CD4-positive, alpha-beta T cell treated with Interleukin-12 subunit alpha and Interleukin-12 subunit beta, for 1 hour (primary cell): ENCODE results near the gene IFI16.
"Not testable (repeated sequence)": the region's sequence is repeated elsewhere in the genome, so short reads cannot be mapped to it uniquely, and the experiment has no call there.

Experiments
- DNase-seq: peaks from one replicate; pipeline ENCODE4 v3.0.0-alpha.2; 2020

Gene IFI16

DNA sequence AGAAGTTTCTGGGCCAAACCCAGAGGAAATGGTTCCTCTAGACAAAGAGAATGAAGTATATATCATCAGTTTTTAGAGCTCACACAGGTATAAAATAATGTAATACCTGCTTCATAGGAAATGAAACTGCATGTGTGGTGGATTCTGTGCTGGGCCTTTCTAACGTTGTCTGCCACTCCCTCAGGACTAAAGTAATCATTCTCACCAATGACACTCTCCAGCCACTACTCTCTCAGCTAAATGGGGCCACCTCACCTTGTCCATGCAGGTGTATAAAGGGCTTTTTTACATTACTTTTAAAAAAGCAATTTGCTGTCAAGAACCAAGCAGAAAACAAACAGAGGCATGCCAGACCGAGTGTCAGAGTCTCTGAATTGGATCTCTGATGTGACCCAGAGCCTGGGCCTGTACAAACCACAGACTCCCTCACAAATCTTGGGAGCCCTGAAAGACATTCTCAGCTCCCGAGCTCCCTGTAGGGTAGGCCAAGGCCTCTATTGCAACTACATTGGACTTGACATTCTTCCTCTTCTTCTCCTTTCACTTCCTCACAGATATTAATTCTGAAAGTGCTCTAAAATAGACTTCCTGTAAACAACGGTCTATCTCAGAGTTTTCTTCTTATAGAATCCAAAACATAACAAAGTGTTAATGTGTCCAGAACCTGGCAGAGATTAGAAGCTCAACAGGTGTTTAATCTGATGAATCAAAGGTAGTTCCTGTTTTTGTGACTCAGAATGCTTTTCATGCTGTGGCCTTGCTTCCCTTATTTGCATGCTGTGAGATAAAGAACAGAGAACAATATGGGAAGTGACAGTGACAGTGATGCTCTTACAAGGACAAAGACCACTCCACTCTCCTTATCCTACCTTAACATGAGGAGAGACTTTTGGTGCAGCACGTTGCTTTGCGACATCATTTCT, 58.3 kb downstream of the IFI16 start:
- DNase-seq, result peak; percentile 45

DNA sequence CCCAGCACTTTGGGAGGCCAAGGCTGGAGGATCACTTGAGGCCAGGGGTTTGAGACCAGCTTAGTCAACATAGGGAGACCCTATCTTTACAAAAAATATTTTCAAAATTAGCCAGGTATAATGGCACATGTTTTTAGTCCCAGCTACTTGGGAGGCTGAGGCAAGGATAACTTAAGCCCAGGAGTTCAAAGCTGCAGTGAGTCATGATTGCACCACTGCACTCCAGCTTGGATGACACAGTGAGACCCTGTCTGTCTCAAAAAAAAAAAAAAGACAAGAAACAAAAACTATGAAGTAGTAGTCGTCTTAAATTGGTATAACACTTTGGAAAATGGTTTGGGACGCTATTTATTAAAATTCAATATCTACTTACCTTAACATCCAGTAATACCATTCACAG, 59.2 kb downstream of the IFI16 start:
- no peak for DNase-seq

DNA sequence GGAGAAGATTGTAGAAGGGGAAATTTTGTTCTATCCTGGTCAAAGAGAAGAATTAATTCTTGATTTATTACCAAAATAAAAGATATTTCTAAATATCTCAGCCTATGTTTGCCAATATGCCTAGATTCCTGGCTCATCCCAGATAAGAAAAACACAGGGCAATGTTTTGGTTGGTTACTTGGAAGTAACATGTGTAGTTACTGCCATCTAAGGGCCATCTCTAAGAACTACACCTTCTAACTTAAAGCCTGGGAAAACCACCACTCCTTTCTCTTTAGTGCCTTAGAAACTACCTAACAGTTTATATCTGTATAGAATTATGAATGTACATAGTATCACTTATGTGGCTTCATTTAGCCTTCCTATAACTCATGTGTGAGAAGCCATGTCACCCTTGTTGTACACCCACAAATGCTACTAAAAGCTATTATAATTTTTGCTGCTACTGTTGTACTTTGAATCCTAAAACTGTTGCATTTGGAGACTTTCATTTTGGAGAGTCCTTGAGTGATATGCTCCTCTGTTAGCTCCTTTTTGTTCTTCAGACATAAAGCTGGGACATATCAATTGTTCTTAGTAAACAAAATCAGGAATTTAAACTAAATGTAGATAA, 62.4 kb downstream of the IFI16 start:
- DNase-seq, result peak; percentile 64

DNA sequence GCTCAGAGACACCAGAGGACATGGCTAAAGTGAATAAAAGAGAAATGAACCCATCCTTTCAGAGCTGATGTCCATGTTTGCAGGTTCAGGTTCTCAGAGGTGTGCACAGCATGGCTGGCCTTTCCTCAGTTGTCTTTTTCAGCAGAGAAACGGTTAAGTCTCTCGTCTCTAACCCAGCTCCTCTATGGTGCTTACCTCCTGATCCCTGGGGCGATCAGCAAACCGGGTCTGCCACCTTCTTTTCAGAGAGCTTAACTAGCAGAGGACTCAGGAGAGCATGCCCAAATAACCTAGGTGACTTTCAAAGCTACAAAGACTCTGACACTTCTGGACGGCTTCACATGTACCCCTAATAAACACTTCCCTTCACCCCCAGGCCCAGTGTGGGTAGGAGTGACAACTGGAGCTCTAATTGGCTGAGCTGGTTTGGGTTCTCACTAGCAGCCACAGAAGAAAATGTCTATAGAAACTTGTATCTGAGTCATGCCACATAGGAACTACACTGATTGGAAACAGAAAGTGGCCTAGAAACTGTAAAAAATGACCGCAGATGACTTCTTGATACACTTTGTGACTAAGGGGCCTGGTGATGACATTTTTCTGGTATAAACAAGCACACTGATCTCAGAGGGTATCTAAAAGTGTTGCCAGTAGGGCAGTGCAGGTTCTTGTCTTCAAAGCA, 66.9 kb downstream of the IFI16 start, which contains the start of gene AIM2:
AIM2 (minus strand) TSS at position 329 of the 682 bp plus-strand sequence. CDS start 3,267 bp downstream, outside the sequence.
- peak; percentile 85 for DNase-seq

DNA sequence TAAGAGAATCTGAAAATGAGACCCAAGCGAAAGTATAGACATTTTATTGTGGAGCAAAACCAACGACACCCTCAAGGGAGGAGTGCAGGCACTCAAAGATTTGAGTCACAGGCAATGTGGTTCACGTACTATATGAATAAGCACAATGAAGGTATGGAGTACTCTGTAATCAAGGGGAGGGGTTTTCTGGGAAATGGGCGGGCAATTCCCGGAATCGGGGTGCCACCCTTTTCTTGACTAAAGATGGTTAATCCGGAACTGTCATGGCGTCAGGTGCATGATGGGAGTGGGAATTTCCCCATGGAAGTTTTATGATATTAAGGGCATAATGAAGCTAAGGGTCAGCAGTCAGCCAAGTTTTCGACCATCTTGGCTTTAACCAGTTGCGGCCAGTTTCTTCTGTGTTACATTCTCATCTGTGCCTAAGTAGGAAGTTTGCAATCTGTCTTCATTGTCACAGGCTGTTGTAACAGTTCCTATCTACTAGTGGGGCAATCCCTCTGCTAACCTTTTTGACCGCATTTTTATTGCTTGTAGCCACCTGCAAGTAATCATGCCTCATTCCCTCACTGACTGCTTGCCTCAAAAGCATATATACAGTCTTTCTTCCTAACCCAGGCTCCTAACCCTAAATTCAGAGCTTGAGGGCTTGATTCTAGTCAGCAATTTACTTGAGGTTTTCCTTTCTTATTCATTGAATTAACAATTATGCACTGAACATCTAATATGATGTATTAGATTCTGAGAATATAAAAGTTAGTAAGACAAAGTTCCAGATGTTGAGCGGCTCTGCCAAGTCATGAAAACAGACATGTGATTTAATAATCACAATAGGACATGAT, 67.6 kb downstream of the IFI16 start:
- peak; percentile 96 for DNase-seq

DNA sequence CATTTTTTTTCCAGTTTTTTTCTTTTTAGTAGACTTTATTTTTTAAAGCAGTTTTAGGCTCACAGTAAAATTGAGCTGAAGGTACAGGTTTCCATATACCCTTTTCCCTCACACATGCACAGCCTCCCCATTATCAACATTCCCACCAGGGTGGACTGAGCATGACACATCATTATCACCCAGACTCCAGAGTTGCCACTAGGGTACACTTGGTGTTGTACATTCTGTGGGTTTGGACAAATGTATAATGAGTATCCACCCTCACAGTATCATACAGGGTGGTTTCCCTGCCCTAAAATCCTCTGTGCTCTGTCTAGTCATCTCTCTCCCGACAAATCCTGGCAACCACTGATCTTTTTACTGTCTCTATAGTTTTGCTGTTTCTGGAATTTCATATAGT, 69.8 kb downstream of the IFI16 start:
- DNase-seq, result no peak

DNA sequence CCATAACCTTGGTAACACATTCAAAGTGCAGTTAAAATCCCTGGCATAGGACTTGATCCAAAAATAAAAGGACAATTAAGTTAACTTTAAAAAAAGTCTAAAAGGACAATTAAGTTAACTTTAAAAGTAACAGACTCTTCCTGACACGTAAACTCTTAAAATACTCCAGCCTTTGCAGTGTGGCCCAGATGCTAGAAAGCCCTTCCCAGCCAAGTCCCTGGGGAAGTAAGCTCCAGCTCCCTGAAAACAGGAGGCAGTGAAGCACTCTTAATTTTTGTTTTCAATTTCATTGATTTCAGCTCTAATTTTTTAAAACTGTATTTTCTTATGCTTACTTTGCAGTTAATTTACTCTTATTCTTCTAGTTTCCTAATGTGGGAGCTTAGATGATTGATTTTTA, 71.9 kb downstream of the IFI16 start:
- no peak for DNase-seq

DNA sequence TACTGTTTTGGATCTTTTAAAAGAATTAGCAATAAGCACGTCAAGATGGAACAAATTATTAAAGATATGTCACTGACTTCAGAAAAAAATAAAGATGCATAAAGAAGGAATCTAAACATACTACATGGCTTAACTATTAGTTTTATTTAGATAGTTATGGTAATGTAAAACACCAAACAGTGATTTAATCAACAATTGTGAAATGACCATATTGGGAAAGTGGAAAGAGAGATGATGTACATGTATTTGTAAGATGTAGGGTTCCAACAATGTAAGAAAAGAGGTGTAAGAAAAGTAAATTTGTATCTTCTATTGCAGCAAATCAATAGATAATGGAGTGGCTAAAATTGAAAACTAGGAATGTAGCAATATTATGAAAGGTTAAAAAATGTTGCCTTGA, 73.3 kb downstream of the IFI16 start:
- DNase-seq, result no peak

DNA sequence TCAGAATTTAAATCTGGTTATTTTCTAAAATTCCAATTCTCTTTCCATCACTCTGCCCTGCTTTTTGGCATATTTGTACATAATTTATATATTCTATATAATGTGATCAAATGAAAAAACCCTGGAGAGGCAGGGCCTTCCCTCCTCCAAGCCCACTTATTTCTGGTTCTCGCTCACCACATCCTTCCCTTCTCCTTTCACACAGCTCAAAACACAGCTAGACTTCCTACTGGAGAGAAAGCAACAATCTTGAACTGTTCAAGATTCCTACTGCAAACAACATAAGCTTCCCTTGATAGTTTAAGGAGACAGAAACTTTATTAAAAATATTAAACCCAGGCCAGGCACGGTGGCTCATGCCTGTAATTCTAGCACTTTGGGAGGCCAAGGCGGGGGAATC, 74.4 kb downstream of the IFI16 start:
- no peak for DNase-seq

DNA sequence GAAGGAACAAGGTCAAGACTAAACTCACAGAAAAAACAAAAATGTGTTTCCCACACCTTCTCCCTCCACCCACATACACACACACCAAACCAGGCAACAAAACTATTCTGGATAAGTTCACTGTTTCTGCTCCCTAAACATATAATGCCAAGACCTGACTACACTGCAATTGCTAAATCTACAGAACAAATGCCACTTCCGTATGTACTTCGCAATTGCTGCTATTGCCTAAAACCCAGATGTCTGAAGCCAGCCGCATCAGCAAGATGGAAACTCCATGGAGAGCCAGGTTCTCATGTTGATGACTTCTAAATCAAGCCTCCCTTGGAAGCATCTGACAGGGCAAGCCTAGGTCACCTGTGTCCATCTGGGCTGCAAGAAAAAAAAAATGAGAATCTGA, 75.2 kb downstream of the IFI16 start:
- DNase-seq, result no peak

DNA sequence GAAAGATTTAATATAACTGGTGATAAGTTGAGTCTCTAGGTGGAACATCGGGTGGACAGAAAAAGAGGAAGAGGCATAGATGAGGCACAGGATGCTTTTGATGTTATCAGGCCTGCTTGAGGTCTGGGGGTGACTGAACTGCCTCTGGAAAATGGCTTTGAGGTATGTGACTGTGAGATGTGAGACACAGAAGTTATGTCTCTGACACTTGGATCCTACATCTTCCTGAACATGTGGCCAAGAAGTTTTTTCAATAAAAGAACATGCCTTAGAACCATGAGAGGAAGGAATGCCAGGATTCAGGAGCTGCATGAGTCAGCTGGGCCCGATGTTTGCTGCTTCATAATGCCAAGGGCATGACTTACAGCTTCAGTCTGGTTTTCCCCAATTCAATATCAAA, 78.3 kb downstream of the IFI16 start:
- DNase-seq, result no peak

DNA sequence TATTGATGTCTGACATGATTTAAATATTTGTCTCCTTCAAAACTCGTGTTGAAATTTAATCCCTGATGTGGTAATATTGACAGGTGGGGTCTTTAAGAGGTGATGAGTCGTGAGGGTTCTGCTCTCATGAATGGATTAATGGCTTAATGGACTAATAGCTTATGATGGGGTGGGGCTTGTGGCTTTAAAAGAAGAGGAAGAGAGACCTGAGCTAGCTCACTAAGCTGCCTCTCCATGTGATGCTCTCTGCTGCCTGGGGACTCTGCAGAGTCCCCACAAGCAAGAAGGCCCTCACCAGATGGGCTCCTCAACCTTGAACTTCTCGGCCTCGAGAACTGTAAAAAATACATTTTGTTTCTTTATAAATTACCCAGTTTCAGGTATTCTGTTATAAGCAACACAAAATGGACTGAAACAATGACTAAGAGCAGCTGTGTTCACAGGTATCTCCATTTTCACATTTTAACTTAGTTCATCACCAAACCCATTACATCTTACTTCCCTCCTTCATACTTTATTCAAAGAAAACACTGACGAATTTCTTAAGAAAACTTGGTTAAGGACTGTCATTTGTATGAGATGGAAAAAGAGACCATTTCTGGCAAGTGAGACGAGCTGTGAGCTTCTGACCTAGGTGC, 79.0 kb downstream of the IFI16 start:
- no peak for DNase-seq

DNA sequence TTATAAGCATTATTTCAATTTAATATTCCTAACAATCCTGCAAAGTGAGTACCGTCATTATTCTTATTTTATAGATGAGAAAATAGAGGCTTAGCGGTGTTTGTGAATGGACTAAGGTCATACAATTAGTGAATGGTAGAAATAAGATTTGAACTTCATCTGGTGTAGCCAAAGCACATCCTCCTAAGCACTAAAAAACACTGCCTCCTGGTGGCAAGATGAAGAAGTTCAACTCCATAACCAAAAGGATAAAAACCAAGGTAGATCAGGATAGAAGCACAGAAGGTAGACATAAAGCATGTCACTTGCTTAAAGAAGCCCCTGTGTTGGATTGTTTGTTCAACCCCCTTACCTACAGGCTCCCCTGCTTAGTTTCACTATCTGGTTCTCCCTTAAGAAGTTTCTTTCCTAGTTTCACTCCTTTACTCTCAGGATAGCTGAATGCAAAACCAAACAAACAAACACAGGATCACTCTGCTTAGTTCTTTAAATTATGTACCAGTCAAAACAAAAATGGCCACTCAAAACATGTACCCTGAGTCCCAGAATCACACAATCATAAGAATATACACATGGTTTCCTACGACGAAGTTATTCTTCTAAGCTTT, 79.6 kb downstream of the IFI16 start:
- DNase-seq, result peak; percentile 59

DNA sequence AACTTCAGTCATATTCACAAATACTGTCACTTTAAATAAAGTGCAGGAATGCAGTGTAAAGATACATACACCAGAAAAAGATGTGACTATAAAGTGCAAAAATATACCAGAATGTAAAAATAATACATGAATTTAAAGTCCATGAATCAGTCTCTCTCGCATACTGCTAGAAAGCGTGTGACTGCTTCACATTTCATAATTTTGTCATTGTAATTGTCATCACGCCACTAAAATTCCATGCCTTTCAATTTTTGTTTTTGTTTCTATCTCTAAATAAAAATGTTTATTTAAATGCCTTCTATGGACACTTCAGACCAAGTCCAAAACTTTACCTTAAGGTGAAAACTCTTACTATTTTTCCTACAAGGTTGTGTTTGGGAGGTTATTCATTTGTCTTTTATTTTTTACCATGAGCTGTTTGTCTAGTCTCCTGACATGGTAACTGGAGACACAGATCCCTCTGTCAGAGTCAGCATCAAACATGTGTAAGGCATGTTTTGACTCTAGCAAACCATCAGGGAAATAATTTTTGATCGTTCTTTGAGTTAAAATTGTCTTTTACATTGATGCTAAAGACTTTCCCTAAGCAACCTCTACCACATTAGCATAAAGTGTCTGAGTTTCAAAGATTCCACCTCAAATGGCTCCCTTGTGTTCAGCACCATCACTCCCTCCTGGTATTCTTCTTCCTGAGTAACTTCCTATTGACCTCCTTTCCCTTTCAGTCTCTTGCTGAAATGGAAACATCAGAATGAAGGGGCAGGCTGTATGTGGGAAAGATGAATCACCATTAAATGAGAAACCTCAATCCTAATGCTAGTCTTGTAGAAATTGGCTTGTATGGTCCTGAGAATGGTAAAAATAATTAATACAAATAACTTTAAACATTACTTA, 80.8 kb downstream of the IFI16 start:
- no peak for DNase-seq

DNA sequence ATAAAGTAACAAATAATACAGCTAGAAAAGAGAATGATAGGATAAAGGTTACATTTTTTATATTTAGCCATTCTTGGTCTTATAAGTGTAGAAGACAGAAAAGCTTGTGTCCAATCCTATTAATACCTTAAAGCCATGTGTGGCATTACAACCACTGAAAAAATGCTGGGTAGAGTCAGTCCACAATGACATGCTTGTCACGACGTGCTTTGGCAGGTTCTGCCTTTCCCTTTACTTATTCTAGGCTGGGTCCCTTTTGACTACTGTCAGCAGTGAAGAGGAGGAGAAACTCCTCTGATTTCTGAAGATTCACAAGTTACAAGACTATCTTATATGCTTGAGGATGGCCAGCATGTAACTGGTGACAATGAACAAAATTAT, 81.5 kb downstream of the IFI16 start:
- no peak for DNase-seq

DNA sequence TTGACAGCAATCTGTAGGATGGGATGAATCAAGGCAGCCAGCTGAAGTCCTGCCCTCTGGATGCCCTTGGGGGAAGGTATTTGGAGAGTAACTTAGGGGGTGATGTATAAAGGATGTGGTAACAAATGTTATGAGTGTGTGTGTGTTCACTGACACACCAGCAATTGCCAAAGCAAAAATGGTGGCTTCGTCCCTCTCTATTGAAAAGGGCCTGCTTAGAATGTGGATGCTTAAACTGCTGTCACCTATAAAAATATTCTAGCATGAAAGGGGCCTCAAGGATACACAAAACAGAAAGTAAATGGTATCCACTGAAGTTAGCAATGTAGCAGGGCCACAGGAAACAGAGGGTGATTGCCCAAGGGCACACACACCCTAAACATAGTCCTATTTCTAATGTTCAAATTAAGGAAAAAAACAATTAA, 81.9 kb downstream of the IFI16 start:
- no peak for DNase-seq

DNA sequence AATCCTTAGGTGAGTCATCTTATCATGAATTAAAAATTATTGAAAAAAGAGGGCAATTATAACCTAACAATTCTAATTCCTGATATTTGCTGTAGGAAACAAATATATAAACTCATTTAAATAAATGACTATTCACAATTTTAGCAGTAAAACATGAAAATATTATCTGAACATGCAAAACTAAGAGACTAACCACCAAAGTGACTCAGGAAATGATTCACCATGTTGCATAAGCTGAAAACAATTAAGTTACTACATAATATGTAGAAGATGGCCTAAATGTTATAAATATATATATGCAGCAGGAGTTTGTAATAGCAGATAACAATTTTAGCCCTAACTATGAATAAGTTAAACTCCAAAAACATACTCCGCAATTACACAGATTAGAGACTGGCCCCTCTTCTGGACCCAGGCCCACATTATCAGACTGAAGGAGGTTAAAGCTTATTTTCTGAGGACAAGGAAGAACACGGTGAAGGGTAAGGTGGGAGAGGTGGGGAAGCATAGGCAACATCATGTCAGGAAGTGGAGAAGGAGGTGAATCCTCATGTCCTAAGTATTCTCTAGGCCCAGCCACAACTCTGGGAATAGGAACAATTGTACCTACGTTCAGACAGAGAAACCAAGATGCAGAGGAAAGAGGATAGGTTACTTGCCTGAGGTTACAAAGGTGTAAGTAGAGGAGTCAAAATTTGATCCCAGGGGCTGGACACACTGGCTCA, 82.5 kb downstream of the IFI16 start:
- DNase-seq, result no peak

DNA sequence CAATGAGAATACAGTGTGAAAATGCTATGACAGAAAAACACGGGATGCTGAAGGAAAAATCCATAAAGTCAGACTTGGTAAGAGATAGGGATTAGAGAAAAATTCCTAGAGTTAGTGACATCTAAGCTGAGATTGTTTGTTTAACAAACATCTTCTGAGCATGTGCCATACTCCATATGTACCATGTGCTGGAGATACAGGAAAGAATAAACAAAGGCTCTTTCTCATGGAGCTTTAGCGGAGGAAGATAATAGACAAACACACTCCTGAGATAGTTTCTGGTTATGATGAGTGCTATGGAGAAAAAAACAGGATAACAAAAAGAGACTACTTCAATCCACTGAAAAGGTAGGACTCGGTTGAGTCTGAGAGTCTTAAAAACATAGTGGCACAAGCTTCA, 88.9 kb downstream of the IFI16 start:
- DNase-seq, result no peak

DNA sequence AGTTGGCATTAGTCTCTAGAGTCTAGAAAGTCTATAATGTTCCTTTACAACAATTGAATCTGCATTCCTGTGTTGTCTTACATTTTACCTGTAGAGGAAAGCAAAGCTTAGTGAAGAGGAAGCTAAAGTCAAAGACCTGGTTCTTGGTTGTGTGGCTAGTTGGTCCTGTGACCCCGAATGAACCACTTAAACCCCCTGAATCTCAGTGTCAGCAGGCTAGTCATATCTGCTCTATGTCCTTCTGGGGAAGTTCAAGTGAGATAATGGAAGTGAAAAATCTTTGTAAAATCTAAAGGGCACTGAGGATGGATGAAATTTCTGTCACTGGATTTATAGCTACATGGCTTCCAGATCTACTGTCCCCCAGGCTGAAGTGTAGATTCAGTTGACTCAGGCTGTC, 90.9 kb downstream of the IFI16 start:
- DNase-seq, result no peak

DNA sequence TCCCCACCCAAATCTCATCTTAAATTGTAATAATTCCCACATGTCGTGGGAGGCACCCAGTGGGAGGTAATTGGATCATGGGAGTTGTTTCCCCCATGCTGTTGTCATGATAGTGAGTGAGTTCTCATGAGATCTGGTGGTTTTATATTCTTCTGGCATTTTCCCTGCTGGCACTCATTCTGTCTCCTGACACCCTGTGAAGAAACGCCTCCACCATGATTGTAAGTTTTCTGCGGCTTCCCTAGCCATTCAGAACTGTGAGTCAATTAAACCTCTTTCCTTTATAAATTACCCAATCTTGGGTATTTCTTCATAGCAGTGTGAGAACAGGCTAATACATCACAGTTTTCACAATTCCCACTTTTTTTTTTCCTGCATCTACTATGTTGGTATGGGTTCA, 93.3 kb downstream of the IFI16 start:
- DNase-seq, result not testable (repeated sequence)
